Cerebellar nuclear complex (tissue), 1 donor: ENCODE data around the gene FANCL.
"Not testable (repeated sequence)": the region's sequence is repeated elsewhere in the genome, so short reads cannot be mapped to it uniquely, and the experiment has no call there.

Experiments used
- DNase-seq, 2 experiments: peaks; one replicate each; lab custom pipeline; 2025; lab: John Stamatoyannopoulos, UW

The FANCL gene

DNA sequence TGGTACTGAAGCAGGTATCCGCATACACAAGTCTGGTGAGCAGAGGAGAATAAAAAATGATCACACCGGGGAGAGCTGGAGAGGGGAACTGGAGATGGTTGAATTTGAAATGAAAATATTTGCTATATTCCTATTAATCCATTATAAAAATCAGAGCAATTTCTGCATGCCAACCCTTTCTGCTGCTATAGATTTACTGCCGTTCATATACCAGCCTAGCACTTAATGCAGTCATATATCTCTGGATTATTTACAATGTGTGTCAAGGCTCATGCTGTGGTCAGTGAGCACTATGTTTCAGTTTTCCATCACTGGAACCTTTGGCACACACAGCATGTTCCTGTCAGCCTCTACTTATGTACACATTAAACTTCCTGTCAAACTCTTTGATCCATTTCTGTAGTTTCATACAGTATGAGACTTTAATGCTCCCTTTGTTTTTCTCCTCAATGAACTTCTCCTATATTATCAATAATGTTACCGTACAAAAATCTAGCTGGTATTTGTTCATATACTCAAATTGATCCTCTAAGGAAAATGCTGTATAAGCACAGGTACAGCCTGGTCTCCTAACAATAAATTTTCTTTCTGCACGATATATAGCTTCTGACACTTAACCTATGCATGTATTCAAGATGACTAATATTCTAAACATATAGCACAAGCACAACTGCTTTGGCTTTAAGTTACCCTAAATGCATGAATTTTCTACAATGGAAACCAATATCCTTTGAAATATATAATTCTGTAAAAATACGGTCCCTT is 36.7 kb downstream of the FANCL start:
- no peak for DNase-seq

DNA sequence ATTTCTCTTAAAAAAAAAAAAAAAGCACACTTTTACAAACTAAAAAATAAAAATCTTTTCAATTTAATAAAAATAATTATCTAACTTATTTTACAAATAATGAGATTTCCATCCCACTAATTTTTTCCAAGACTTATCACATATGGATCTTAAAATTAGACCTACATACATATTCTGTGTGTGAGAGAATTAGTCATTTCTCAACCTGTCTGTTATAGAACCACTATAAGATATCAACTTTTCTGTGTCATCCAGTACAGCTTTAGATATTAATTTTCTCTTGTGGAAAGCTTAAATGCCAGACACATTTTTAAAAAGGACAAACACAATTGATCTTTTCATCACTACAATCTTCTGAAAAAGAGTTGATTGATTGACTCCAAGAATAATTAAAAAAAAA is 38.1 kb downstream of the FANCL start:
- DNase-seq: no peak

DNA sequence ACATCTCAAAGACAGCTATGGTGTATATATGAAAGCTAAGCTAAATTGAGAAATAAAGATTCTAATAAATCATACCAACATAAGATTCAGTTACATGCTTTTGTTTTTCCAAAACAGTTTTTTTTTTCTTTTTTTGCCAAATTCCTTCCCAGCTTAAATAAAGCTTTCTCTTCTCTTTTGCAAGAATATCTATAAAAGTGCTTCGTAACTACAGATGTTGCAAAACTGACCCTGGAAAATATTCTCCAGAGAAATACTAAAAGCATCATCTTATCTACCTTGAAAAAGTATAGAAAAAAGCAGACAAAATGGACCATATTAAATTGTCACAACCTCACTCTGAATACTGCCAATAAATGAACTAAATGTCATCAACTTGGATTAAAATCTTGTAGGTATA is 38.7 kb downstream of the FANCL start:
- no peak for DNase-seq

DNA sequence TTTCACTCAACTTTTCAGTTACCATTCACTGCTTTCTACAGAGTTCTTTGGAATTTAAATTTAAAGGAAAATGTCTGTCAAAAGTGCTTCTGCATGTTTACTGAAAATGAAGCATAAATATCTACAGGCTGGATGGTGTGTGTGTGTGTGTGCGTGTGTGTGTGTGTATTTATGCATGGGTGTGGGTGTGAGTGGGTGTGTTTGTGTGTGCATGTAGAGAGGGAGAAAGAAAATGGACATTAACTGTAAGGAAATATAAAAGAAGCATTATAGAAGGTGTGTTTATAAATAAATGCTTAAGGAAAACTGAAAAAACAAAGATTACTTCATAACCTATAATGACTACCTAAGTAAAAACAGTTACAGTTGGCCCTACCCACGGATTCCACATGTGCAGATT is 43.2 kb downstream of the FANCL start:
- no peak for DNase-seq

DNA sequence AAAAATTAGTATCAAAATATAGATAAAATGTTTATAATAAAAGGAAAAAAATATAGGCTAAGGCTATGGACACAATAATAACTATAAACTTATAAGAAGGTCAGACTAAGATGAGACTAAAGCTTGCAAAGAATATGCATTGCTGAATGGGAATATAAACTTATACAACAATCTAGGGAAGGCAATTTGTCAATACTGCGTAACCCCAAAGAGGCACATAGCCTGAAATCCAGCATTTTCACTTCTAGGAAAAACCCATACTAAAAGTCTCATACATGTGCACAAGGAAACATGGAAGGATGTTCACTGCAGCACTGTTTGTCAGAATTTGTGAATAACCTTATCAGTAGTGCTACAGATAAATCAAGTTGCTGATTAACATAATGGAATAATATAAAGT is 45.5 kb downstream of the FANCL start:
- DNase-seq: no peak

DNA sequence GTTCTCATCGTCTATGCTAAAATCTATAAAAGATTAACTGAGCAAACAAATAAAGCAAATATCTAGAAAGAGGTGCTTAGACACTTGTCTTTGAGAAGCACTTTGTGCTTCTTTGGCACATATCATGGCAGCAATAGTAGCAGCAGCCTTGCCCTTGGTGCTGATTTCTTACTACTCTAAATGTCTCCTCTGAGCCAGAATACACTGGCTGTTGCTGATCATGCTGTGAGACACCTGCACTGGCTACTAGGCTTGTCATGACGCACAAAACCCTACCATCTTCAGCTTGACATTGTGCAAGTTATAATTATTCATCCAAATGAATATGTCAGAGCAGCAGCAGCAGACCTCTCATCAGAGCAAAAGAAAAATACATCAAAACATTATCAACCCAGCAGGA is 46.7 kb downstream of the FANCL start:
- no peak for DNase-seq

DNA sequence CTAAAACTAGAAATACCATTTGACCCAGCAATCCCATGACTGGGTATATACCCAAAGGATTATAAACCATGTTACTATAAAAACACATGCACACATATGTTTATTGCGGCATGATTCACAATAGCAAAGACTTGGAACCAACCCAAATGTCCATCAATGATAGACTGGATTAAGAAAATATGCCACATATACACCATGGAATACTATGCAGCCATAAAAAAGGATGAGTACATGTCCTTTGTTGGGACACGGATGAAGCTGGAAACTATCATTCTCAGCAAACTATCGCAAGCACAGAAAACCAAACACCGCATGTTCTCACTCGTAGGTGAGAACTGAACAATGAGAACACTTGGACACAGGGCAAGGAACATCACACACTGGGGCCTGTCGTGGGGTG is 54.1 kb downstream of the FANCL start:
- not testable (repeated sequence) for DNase-seq

DNA sequence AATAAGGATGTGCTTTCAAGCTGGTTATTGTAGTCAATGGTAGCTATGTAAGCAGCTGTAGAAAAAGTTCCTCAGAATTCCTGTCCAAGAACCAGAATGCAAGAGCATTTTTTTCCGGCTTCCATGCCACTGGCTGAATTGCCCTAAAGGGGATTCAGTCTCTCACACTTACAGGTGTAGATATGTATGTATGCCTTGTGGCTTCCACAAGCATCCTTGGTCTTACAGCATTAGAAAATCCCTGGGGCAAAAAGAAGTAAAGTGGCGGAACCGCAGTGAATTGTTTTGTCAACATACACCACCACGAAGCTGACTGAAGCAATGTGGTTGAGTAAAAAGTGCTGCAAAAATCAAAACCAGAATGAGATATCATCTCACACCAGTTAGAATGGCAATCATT is 54.6 kb downstream of the FANCL start:
- no peak for DNase-seq

DNA sequence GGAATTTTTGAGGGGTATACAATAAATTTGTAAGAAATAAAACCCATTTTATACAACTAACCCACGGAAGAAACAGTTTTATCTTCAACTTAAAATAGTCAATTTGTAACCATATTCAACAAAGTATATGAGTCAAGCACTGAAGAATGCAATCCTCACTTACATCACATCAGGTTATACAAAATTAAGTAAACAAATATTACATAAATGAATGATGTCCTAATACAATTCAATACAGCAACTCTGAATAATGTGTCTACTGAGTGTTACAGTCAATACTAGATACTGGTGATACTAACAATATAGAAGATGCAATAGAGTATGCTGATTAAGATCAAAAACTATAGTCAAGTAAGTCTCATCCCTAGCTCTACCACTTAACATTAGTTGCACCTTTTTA is 58.6 kb downstream of the FANCL start:
- DNase-seq: no peak

DNA sequence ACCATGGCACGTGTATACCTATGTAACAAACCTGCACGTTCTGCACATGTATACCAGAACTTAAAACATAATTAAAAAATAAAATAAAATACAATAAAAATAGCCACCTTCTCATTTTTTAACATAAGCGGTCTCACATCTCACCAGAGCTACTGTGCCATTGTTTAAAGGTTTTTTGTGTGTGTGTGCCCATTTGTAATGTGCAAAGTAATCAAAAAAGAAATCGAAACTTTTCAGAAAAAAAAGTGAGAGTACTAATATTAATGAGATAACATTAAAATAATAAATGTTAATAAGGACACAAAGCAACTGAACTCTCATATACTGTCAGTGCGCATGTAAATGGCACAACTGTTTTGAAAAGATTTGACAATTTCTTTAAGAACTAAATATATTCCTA is 60.5 kb downstream of the FANCL start:
- no peak for DNase-seq

DNA sequence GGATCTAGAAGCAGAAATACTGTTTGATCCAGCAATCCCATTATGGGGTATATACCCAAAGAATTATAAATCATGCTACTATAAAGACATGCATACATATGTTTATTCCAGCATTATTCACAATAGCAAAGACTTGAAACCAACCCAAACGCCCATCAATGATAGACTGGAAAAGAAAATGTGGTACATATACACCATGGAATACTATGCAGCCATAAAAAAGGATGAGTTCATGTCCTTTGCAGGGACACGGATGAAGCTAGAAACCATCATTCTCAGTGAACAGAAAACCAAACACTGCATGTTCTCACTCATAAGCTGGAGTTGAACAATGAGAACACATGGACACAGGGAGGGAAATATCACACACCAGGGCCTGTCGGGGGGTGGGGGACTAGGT is 61.0 kb downstream of the FANCL start:
- DNase-seq: not testable (repeated sequence)

DNA sequence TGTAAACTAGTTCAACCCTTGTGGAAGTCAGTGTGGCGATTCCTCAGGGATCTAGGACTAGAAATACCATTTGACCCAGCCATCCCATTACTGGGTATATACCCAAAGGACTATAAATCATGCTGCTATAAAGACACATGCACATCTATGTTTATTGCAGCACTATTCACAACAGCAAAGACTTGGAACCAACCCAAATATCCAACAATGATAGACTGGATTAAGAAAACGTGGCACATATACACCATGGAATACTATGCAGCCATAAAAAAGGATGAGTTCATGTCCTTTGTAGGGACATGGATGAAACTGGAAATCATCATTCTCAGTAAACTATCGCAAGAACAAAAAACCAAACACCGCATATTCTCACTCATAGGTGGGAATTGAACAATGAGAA is 63.9 kb downstream of the FANCL start:
- DNase-seq: not testable (repeated sequence)

DNA sequence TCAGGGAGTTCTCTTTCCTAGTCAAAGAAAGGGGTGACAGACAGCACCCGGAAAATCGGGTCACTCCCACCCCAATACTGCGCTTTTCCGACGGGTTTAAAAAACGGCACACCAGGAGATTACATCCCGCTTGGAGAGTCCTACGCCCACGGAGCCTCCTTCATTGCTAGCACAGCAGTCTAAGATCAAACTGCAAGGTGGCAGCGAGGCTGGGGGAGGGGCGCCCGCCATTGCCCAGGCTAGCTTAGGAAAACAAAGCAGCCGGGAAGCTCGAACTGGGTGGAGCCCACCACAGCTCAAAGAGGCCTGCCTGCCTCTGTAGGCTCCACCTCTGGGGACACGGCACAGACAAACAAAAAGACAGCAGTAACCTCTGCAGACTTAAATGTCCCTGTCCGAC is 69.3 kb downstream of the FANCL start:
- DNase-seq: not testable (repeated sequence)

DNA sequence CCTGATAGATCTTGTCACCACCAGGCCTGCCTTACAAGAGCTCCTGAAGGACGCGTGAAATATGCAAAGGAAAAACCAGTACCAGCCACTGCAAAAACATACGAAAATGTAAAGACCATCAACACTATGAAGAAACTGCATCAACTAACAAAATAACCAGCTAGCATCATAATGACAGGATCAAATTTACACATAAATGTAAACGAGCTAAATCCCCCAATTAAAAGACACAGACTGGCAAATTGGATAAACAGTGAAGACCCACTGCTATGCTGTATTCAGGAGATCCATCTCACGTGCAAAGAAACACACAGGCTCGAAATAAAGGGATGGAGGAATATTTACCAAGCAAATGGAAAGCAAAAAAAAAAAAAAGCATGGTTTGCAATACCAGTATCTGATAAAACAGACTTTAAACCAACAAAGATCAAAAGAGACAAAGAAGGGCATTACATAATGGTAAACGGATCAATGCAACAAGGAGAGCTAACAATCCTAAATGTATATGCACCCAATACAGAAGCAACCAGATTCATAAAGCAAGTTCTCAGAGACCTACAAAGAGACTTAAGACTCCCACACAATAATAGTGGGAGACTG is 70.7 kb downstream of the FANCL start:
- not testable (repeated sequence) for DNase-seq

DNA sequence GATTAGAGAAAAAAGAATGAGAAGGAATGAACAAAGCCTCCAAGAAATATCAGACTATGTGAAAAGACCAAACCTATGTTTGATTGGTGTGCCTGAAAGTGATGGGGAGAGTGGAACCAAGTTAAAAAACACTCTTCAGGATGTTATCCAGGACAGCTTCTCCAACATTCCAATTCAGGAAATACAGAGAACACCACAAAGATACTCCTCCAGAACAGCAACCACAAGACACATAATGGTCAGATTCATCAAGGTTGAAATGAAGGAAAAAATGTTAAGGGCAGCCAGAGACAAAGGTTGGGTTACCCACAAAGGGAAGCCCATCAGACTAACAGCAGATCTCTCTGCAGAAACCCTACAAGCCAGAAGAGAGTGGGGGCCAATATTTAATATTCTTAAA is 71.3 kb downstream of the FANCL start:
- not testable (repeated sequence) for DNase-seq

DNA sequence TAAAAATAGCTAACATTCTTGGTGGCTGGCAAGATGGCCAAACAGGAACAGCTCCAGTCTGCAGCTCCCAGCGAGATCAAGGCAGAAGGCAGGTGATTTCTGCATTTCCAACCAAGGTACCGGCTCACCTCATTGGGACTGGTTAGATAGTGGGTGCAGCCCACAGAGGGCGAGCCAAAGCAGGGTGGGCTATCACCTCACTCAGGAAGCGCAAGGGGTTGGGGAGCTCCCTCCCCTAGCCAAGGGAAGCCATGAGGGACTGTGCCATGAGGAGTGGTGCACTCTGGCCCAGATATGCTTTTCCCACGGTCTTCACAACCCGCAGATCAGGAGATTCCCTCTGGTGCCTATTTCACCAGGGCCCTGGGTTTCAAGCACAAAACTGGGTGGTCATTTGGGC is 73.0 kb downstream of the FANCL start:
- not testable (repeated sequence) for DNase-seq

DNA sequence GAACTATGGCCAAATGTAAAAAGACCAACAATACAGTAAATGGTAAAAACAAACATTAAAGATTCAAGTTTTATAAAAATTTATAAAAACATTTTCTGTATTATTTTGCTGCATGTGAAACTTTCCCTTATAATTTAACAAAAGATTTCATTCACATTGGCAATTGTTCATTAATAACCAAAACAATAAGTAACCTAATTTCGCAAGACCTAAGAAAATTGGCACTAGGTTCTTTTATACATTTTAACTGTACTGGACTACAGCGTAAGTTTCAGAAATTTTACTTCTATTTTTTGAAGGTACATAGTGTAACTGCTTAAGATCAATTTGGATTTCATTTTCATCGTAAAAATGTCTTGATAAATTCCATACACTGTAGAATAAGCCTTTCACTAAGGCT is 77.2 kb downstream of the FANCL start:
- DNase-seq: no peak

DNA sequence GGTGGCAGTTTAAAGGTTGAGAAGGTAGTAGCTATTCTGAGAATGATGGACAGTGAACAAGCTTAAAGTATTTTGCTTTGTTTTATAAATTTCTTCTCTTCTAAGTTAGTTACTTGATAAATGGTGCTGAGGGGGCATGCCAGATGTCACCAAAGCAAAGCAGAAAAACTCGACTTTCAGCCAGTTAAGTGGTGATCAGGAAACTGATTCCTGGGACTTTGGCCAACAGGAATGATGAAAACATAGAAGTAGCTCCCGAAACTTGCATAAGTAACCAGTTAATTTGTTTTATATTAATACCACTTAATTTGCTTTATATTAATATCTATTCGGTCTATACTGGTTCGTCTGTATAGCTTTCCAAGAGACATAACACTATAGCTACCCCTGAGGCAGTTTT is 82.6 kb downstream of the FANCL start:
- no peak for DNase-seq

DNA sequence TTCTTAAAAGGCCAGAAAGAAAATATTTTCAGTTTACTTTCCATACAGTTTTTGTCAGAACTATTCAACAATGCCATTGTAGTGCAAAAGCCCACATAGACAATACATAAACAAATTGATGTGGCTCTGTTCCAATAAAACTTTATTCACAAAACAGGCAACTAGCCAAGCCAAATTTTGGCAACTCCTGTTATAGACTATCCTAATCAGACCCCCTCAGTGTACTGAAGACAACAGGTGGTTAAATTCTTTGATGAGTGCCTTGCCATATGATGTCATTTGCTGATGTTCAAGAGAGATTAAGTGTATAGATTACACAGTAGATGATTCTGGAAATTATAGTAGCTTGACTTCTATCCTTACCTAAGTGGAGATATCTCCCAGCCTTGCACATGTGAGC is 83.4 kb downstream of the FANCL start:
- DNase-seq: no peak

DNA sequence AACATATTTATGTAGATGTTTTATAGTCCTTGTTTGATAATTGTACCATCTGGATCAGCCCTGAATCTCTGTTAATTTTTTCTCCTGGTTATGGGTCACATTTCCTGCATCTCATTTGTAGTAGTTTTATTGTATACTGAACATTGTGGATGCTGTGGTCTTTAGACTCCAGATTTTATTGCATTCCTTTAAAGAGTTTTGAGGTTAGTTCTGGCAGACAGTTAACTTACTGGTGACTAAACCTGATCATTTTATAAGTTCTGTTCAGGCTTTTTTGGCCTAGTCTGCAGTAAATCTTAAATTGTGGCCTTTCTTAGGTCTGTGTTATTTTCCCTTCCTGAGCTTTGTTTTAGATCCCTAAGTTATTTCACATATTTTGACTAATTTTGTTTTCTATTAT is 84.3 kb downstream of the FANCL start:
- no peak for DNase-seq

DNA sequence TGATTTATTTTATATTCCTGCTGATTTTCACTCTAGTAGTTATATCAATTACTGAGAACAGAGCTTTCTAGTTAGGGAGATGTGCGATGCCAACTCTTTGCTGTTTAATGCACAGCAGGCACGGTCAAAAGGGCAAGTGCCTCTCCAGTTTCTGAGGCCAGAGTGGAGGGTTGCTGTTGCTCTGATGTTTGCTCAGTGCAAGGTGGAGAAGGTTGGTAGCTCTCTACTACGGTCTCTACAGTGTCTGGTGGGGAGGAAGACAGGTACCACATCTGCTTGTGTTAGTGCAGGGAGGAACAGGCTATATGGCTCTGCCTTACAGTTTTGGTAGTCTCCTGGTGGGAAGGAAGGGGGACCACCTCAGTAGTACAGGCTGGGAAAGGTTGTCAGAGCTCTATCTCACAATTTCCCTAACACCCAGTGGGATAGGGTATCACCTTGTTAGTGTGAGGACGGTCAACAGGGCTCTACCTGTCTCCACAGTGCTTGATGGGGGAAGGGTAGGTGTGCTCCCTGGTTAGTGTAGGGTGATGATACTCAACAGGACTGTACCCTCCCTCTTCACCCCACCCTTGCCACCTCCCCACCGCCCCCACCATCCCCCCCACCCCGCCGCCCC is 85.9 kb downstream of the FANCL start:
- no peak for DNase-seq

DNA sequence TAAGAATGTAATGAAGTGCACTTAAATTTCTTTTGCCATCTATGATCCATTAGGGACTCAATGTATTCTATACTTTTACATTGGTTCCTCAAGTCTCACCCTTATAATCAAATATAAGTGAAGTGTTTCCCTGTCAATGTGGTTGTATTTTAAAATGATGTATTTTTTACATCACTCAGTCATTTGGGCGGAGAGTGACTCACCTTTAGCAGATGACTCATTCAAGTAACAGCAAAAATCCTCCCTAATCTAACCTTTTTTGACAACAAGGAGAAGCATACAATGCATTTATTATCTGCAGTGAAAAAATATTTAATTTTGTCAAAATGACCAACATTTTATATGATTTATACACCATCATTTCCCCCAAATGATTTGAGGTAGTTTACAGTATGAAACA is 94.4 kb downstream of the FANCL start:
- DNase-seq: no peak

DNA sequence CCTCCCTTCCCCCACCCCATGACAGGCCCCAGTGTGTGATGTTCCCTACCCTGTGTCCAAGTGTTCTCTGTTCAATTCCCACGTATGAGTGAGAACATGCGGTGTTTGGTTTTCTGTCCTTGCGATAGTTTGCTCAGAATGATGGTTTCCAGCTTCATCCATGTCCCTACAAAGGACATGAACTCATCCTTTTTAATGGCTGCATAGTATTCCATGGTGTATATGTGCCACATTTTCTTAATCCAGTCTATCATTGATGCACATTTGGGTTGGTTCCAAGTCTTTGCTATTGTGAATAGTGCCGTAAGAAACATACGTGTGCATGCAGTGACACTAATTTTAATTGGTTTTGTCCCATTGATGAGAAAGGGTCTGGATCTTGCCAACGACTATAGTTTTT is 95.4 kb downstream of the FANCL start:
- DNase-seq: not testable (repeated sequence)
